HG03565 (cell line): ENCODE data around the gene STAMBPL1.
"Not testable (repeated sequence)": the region's sequence is repeated elsewhere in the genome, so short reads cannot be mapped to it uniquely, and the experiment has no call there.

Experiments
- ATAC-seq: cut with Tn5 transposase; IDR thresholded peaks from one replicate; pipeline ENCODE4 v1.9.1; 2021; ENCODE audit warnings: mild to moderate bottlenecking, moderate library complexity; ENCODE audit not compliant: unreplicated experiment

The STAMBPL1 gene

DNA sequence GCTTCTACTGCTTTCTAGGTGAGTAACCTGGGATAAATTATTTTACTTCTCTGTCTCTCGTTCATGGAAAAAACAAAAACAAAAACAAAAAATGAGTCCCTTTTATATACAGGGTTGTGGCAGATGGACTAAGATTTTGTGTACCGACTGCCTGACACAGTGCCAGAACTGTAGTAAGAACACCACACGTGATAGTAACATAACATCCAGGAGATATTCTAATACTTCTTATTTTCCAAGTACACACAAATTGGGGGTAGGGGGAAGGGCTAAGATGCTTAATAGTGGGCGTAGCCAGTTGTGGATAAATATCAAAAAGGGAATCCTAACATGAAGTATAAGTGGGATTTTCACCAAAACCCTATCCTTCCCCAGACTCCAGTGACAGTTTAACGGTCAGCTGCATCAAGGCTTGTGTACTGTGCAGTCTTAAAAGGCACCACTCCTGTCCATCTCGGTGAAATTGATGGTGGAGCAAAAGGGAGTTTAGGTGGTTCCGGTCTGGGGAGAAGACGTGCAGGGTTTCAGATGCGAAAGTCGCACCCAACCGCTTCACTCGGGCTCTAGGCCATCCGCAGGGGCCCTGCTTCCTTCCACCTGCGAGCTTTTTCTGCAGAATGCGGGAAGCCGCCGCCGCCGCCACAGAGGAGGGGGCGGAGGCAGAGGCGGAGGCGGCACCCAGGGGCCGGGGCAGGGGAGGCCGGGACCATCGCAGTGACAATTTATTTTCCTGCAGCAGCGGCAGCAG is at the start of gene STAMBPL1:
STAMBPL1 (plus strand) TSS at position 712 of the 748 bp plus-strand sequence. CDS start 21,464 bp downstream, outside the sequence.
- ATAC-seq: peak; percentile 24

DNA sequence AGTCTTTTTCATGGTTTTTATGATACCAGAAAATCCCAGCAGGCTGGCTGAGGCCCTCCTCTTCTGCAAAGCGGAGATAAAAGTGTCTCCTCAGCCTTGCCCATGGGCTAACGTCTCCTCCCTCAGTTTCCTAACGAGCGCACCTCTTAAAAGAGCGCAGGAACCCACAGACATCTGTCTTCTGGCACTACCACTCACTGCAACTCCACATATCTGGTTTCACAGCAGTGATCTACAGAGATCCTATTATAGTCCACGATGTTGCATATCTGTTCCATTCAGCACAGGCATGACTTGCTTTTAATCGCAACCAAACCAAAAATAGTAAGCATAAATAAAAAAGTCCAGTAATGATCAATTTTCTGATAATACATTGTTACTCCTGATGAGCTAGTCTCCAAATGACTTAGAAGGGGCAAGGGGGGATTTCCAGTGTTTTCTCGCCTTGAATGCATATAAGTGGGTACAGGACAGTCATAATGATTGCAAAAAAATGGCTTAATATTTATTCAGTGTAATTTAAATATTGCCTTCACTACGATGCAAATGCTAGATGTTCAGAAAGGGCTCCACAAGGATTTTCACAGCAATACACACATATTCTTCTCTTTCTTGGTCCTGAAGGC is 49.3 kb upstream of the STAMBPL1 start:
- ATAC-seq: no peak

DNA sequence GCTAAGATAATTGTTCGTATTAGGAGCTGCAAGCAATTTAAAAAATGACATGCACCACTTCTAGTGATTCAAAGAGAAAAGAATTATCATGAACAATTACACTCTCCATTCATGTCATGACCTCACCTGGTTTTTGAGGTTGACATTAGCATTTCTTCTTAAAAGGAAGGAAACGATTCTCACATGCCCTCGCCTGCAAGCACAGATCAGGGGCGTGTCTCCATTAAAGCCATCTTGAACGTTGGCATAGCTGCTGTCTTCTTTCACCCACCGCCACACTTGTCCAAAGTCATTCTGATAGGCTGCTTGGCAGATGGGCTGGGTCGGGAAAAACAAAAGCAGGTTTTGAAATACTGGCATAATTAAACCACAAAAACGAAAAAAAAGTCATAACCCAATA is 48.3 kb upstream of the STAMBPL1 start:
- ATAC-seq: no peak

DNA sequence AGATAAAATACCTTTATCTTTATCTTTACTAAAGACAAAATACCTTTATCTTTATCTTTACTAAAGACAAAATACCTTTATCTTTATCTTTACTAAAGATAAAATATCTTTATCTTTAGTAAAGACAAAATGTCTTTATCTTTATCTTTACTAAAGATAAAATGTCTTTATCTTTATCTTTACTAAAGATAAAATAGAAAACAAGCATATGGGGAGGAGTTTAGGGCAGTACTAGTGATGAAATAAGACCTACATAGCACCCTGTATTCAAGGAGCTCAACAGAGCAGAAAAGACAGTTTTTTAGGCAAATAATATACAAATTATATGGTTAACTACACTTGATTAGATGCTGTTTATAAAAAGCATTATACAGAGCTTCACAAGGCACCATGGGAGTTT is 47.7 kb upstream of the STAMBPL1 start:
- no peak for ATAC-seq

DNA sequence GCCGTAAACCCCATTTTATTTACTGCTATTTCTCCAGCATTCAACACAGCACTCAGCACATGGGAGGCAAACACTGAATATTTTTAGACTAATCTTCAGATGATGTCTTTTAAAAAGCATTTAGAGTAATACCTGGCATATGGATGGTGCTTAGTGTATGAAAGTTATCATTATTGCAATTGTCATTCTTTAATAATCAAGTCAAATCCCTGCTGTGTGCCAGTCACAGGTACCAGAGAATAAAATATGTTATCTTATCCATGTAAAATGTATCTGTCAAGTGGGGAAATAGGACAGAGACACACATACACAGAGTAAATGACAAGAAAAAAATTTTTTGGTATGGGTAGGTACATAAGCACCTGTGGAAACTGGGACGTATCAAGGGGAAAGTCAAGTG is 46.9 kb upstream of the STAMBPL1 start:
- ATAC-seq: no peak

DNA sequence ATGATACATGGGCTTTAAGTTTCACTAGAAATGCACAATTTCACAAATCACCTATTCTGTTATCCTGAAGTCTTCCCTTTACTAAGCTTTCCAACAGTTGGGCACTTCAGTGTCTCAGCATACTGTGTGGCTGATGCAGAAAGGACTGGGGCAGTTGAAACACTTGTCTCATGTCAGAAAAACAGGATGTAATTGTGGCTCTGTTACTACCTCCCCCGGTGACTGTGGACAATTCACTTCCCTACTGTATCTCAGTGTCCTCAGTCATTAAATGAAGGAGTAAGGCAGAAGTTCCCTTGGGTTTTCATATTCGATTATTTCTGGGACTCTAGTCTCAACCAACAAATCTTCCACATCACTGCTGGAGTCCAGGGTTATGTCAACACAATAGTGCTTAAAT is 46.3 kb upstream of the STAMBPL1 start:
- ATAC-seq: no peak

DNA sequence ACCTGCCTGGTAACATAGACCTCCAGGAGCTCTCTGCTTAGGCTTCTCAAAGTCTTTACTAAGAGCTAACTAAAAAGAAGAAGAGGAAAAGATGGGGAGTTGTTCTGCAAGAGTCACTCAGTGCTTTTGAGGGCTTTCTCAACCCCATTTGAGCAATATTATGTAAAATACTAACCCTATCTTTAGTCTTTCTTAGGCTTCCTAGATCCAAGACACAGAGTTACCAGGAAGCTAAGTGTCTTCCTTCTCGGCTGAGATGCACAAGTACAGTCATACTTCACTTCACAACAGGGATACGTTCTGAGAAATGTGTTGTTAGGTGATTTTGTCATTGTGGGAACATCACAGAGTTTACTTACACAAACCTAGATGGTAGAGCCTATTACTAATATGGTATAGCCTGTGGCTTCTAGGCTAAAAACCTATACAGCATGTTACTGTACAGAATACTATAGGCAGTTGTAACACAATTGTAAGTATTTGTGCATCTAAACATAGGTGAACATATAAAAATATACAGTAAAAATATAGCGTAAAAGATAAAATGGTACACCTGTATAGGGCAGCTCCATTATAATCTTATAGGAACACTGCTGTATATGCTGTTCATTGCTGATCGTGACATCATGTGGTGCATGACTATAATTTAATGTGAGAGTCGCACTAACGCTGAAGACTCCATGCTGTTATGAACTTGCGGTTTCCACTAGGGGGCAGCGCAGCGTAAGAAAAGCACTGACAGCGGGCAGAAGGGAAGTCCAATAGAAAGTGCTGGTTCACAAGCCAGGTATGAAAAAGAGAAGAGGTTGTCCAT is 44.7 kb upstream of the STAMBPL1 start:
- peak; percentile 73 for ATAC-seq

- no peak for ATAC-seq
Measured at GRCh38 chr10:88835910-88836221, 44.2 kb upstream of the STAMBPL1 start.

DNA sequence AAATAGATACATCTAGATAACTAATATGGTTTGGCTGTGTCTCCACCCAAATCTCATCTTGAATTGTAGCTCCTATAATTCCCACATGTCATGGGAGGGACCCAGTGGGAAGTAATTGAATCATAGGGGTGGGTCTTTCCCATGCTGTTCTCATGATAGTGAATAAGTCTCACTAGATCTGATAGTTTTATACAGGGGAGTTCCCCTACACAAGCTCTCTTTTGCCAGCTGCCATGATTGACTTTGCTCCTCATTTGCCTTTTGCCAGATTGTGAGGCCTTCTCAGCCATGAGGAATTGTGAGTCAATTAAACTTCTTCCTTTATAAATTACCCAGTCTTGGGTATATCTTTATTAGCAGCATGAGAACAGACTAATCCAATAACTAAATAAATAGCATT is 42.4 kb upstream of the STAMBPL1 start:
- not testable (repeated sequence) for ATAC-seq

- no peak for ATAC-seq
Measured at GRCh38 chr10:88838766-88839350, 41.2 kb upstream of the STAMBPL1 start.

- no peak for ATAC-seq
Measured at GRCh38 chr10:88840104-88840503, 39.9 kb upstream of the STAMBPL1 start.

GRCh38 chr10:88840881-88841280 is 39.2 kb upstream of the STAMBPL1 start:
- ATAC-seq: no peak

- no peak for ATAC-seq
Measured at GRCh38 chr10:88841316-88842111, 38.5 kb upstream of the STAMBPL1 start.

GRCh38 chr10:88843171-88843570 is 36.9 kb upstream of the STAMBPL1 start:
- no peak for ATAC-seq

GRCh38 chr10:88848499-88848898 is 31.5 kb upstream of the STAMBPL1 start:
- ATAC-seq: no peak

DNA sequence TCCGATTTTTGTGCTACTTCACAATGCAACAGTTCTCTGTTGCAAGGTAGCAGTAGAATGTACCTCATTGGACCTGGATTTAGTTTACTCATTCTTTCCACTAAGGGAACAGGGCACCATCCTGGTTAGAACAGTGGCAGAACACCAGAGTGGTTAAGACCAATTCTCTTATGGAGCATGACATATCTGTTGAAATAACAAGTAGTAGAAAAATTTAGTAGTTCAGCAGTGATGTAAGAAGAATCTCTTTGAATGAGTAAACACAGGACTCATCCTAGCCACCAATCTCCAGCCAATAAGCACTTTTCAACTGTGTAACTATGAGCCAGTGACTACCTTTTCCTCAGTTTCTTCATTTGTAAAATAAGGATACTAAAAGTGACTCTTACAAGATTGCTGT is 30.8 kb upstream of the STAMBPL1 start:
- ATAC-seq: no peak

GRCh38 chr10:88850712-88851111 is 29.3 kb upstream of the STAMBPL1 start:
- no peak for ATAC-seq

- no peak for ATAC-seq
Measured at GRCh38 chr10:88851706-88852105, 28.3 kb upstream of the STAMBPL1 start, which contains the start of gene ANKRD22. TSS of gene ANKRD22 (minus strand) at chr10:88851844. CDS start at chr10:88851607, 237 bp downstream.

DNA sequence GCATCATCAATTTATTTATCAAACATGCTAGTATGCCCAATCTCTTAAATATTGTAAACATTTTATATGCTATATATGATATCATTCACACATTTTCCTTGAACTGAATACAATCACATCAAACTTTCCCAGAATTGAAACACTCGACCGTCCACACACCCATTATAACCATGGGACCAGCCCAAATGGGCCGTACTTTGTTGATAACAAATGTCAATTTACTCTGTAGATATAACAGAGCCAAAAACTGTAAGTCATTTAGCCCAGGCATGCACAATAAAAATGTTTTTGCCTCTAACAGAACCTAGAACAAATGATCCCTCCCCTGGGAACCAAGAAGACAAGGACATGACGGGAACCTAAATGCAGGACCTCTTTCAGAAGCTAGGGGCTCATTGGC is 27.7 kb upstream of the STAMBPL1 start:
- ATAC-seq: no peak

DNA sequence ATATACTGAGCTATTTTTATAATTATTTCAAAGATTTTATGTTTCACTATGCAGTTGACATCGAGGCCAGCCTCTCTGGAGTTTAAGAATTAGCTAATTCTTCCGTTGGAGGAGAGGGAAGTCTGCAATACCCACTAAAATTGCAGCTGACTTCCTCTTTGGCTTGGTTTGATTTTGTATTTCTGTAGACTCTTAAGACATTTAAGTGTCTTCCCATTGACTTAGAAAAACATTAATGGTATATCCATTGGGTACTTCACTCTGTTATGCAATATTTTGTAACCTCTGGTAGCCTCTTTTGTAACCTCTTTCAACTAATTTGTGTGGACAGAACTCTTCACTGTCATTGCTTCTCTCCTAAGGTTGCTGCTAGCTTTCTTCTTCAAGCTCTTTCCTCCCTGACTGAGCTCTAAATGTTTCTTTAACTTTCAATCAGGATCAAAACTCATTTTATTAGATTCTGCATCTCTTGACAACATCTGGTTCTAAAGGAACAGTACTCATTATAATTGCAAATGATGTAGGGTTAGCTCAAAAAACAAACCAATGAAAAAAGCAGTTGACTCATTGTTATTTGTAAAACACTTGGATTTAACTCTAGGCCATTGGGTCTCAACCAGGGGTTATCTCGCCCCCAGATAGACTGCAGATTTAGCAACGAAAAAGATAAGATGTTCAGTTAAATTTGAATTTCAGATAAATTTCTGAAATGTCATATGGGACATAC is 26.7 kb upstream of the STAMBPL1 start:
- ATAC-seq: no peak
